OCI-LY7 (cell line): Measurements from ENCODE around the gene SLIT3.

Experiments used
- CTCF ChIP-seq: fragments of 200-600 bp; sonication (generic); conservative IDR thresholded peaks from 2 replicates; pipeline ENCODE4 v1.5.1; 2014; ENCODE audit warnings: mild to moderate bottlenecking, antibody characterized with exemption, low read length, moderate library complexity, mixed read lengths
- EZH2phosphoT487 ChIP-seq: fragments of 200-600 bp; sonication (generic); IDR thresholded peaks from 2 replicates; pipeline ENCODE4 v1.6.1; 2018; ENCODE audit warnings: low read depth, borderline replicate concordance, mild to moderate bottlenecking, mixed run types, antibody characterized with exemption, low read length, moderate library complexity, mixed read lengths

DNA sequence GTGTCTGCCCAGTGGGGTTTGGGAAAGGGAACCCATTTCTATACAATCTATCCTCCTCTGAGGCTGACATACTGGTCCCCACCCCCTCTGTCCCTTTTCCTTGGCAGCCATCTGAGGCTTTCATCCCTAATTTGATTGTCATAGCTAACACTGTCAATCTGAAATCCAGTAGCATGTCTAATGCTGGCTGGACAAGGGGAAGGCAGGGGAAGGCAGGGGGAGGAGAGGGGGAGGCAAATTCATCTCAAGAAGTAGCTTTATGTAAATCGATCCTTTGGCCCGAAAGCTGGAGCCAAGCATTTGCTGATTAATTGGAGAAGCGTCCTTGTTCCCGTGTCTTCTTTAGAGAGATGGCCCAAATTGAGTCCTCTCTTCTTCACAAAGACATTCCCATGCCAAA lies 407.7 kb downstream of the SLIT3 start:
- no peak for TF ChIP-seq EZH2phosphoT487
- TF ChIP-seq CTCF, result no peak
